GM23338 (cell line): ENCODE results near the gene CAPN1. TPM values are rescaled to one million over a fixed set of nuclear protein-coding genes. Genes with fewer than 3 reads are reported as not detected.

Source experiments
- ATAC-seq: fragments of 200-7000 bp; cut with Tn5 transposase; 3 replicates; pipeline ENCODE4 v1.9.1; 2020
- DNase-seq: peaks from one replicate; pipeline ENCODE4 v3.0.0-alpha.2; 2015; ENCODE audit warnings: low spot score
- H2AFZ ChIP-seq: fragments of 200-600 bp; sonication (generic); 2 replicates; pipeline ENCODE4 v1.8.0; 2016; ENCODE audit warnings: antibody characterized with exemption, mild to moderate bottlenecking, moderate library complexity
- H3F3A ChIP-seq: fragments of 200-600 bp; sonication (generic); replicated peaks from 2 replicates; pipeline ENCODE4 v1.8.0; 2017; ENCODE audit warnings: antibody characterized with exemption, mixed run types, low read depth
- H3K27ac ChIP-seq: fragments of 200-600 bp; sonication (generic); 2 replicates; pipeline ENCODE4 v1.6.1; 2016; ENCODE audit warnings: low read depth
- H3K27me3 ChIP-seq: fragments of 200-600 bp; sonication (generic); 2 replicates; pipeline ENCODE4 v1.8.0; 2016; ENCODE audit warnings: mild to moderate bottlenecking, mixed run types, moderate library complexity; ENCODE audit not compliant: insufficient read depth
- H3K36me3 ChIP-seq: fragments of 200-600 bp; sonication (generic); 2 replicates; pipeline ENCODE4 v1.8.0; 2016; ENCODE audit warnings: mild to moderate bottlenecking; ENCODE audit not compliant: insufficient read depth
- H3K4me1 ChIP-seq: fragments of 200-600 bp; sonication (generic); 2 replicates; pipeline ENCODE4 v1.8.0; 2016; ENCODE audit warnings: mild to moderate bottlenecking, moderate library complexity; ENCODE audit not compliant: insufficient read depth
- H3K4me2 ChIP-seq: fragments of 200-600 bp; sonication (generic); 2 replicates; pipeline ENCODE4 v1.7.1; 2017; ENCODE audit warnings: mixed run types
- H3K4me3 ChIP-seq: fragments of 200-600 bp; sonication (generic); 2 replicates; pipeline ENCODE4 v1.6.1; 2016; ENCODE audit warnings: mixed run types
- H3K79me2 ChIP-seq: fragments of 200-600 bp; sonication (generic); replicated peaks from 2 replicates; pipeline ENCODE4 v1.8.0; 2017; ENCODE audit warnings: mild to moderate bottlenecking; ENCODE audit not compliant: insufficient read depth
- H3K9me2 ChIP-seq: fragments of 200-600 bp; sonication (generic); 2 replicates; pipeline ENCODE4 v1.8.0; 2017; ENCODE audit not compliant: insufficient read depth
- H4K20me1 ChIP-seq: fragments of 200-600 bp; sonication (generic); replicated peaks from 2 replicates; pipeline ENCODE4 v1.8.0; 2017; ENCODE audit warnings: mild to moderate bottlenecking; ENCODE audit not compliant: insufficient read depth
- H3K27ac Mint-ChIP-seq: 2 replicates; pipeline ENCODE4 v1.8.0; 2020; ENCODE audit warnings: inconsistent platforms, mild to moderate bottlenecking, moderate library complexity, mixed read lengths
- H3K27me3 Mint-ChIP-seq: 3 replicates; pipeline ENCODE4 v1.8.0; 2022; ENCODE audit warnings: low read depth, mild to moderate bottlenecking, moderate library complexity, mixed read lengths, inconsistent platforms; ENCODE audit not compliant: insufficient read depth, poor library complexity
- H3K36me3 Mint-ChIP-seq: 3 replicates; pipeline ENCODE4 v1.8.0; 2021; ENCODE audit warnings: low read depth, mild to moderate bottlenecking, inconsistent platforms, moderate library complexity, mixed read lengths
- H3K4me1 Mint-ChIP-seq: 3 replicates; pipeline ENCODE4 v1.8.0; 2020; ENCODE audit warnings: mild to moderate bottlenecking, inconsistent platforms, mixed read lengths
- H3K4me3 Mint-ChIP-seq: 3 replicates; pipeline ENCODE4 v1.8.0; 2021; ENCODE audit warnings: moderate library complexity, mild to moderate bottlenecking, inconsistent platforms, mixed read lengths
- H3K9me3 Mint-ChIP-seq: 3 replicates; pipeline ENCODE4 v1.8.0; 2020; ENCODE audit warnings: moderate library complexity, mild to moderate bottlenecking, inconsistent platforms, mixed read lengths
- CREB1 ChIP-seq: fragments of 250-450 bp; sonication (Bioruptor Pico); IDR thresholded peaks from 2 replicates; pipeline ENCODE4 v1.5.0; 2020; ENCODE audit warnings: low read depth, mild to moderate bottlenecking, moderate library complexity
- CTCF ChIP-seq, 2 experiments: fragments of 200-600 bp in 1 of 2; sonication (generic) in 1 of 2; conservative IDR thresholded peaks; 2 replicates each; pipeline versions ENCODE4 v1.5.1 to v1.6.1; 2016 to 2017; ENCODE audit warnings: antibody characterized with exemption in 2 of 2, low read depth in 2 of 2, mild to moderate bottlenecking in 2 of 2, moderate library complexity in 1 of 2
- ETS1 ChIP-seq: IDR thresholded peaks from 2 replicates; pipeline ENCODE4 v1.6.1; 2016; ENCODE audit warnings: antibody characterized with exemption
- EZH2 ChIP-seq: fragments of 200-600 bp; sonication (generic); IDR thresholded peaks from one replicate; pipeline ENCODE4 v1.8.0; 2017; ENCODE audit warnings: antibody characterized with exemption, mild to moderate bottlenecking, low read depth; ENCODE audit not compliant: unreplicated experiment
- EZH2phosphoT487 ChIP-seq: fragments of 200-600 bp; sonication (generic); IDR thresholded peaks from one replicate; pipeline ENCODE4 v1.8.1; 2018; ENCODE audit warnings: antibody characterized with exemption; ENCODE audit not compliant: unreplicated experiment
- JUNB ChIP-seq: IDR thresholded peaks from one replicate; pipeline ENCODE4 v1.6.1; 2016; ENCODE audit warnings: antibody characterized with exemption; ENCODE audit not compliant: unreplicated experiment
- POLR2AphosphoS5 ChIP-seq: IDR thresholded peaks from 2 replicates; pipeline ENCODE4 v1.6.1; 2016; ENCODE audit warnings: antibody characterized with exemption, low read depth
- REST ChIP-seq: IDR thresholded peaks from one replicate; pipeline ENCODE4 v1.6.1; 2018; ENCODE audit warnings: antibody characterized with exemption; ENCODE audit not compliant: unreplicated experiment
- STAT1 ChIP-seq: IDR thresholded peaks from one replicate; pipeline ENCODE4 v1.6.1; 2016; ENCODE audit warnings: antibody characterized with exemption; ENCODE audit not compliant: unreplicated experiment
- ZNF114 ChIP-seq: fragments of 250-450 bp; sonication (Bioruptor Pico); IDR thresholded peaks from 2 replicates; pipeline ENCODE4 v1.5.0; 2020; ENCODE audit warnings: mild to moderate bottlenecking, moderate library complexity
- ZNF331 ChIP-seq: fragments of 250-450 bp; sonication (Bioruptor Pico); IDR thresholded peaks from 2 replicates; pipeline ENCODE4 v1.5.0; 2020; ENCODE audit warnings: low read depth, mild to moderate bottlenecking, moderate library complexity
- ZNF462 ChIP-seq: fragments of 250-450 bp; sonication (Bioruptor Pico); IDR thresholded peaks from 2 replicates; pipeline ENCODE4 v1.5.0; 2020; ENCODE audit warnings: mild to moderate bottlenecking, moderate library complexity
- polyA plus RNA-seq: library from polyadenylated mRNA; unstranded; fragments of >200 nt; fragmentation: Nextera tagmentation; extraction: Ambion mirVana; gene quantifications from 2 replicates; pipeline ENCODE4 v1.2.1, GENCODE V29; 2016
- total RNA-seq: library from RNA; depleted of rRNA; stranded (reverse); fragments of >200 nt; shearing (Covaris generic); gene quantifications from 2 replicates; pipeline ENCODE4 v1.2.3, GENCODE V29; 2014

CAPN1 gene
- total and polyA plus RNA-seq, 2 experiments from 2014 or later = 67.3 to 277 TPM

- H3K27ac ChIP-seq = no peak overlapping the region
- no peaks in the 10 kb centered on the region for H3K79me2 ChIP-seq
- H3K4me1 ChIP-seq = peaks cover 9% of the 10 kb centered on the region
- peaks cover 6% of the 10 kb centered on the region for H3K27me3 Mint-ChIP-seq
- no peaks in the 10 kb centered on the region for H3K36me3 ChIP-seq
- ATAC-seq = no peak
- DNase-seq = no peak
- TF ChIP-seq CTCF (conservative IDR thresholded peaks at IDR 0.05; ENCODE audit: low read depth in 2 of 2) (no peak), ZNF331 (CRISPR knock-in tag) (no peak), CREB1 (no peak), ZNF462 (no peak), JUNB (no peak), STAT1 (no peak), EZH2phosphoT487 (no peak), ZNF114 (CRISPR knock-in tag) (no peak), REST (no peak), ETS1 (no peak), POLR2AphosphoS5 (no peak), EZH2 (no peak)
- H3K27ac Mint-ChIP-seq = no peak overlapping the region
- peaks cover 38% of the 10 kb centered on the region for H3K36me3 Mint-ChIP-seq
- H2AFZ ChIP-seq = no peak overlapping the region
- no peak overlapping the region for H3K4me3 Mint-ChIP-seq
- no peaks in the 10 kb centered on the region for H3K9me2 ChIP-seq
- H4K20me1 ChIP-seq = no peaks in the 10 kb centered on the region
- 0 out of 2 replicates have a peak, but pooled peaks cover 2% of the 10 kb centered on the region for H3F3A ChIP-seq
- H3K4me2 ChIP-seq = no peak overlapping the region
- H3K9me3 Mint-ChIP-seq = peaks cover 11% of the 10 kb centered on the region; the same call in 2 of the 3 replicates
- no peak overlapping the region for H3K4me3 ChIP-seq
- H3K4me1 Mint-ChIP-seq = peaks cover 14% of the 10 kb centered on the region
- no peaks in the 10 kb centered on the region for H3K27me3 ChIP-seq
Observed at GRCh38 chr11:65241692-65242091, 60.0 kb downstream of the CAPN1 start.
